ENCODE results near the gene CHSY3. TPM values are rescaled to one million over a fixed set of nuclear protein-coding genes. Genes with fewer than 3 reads are reported as not detected.

The CHSY3 gene
- total and polyA plus RNA-seq, 2 experiments from 2014 or later, result 1.8 to 6.7 TPM

GRCh38 chr5:130002183-130002582 is 97.9 kb downstream of the CHSY3 start:
- DNase-seq (ENCODE audit: low read depth in 1 of 2, low spot score in 1 of 2), result no peak
- H3K27me3 ChIP-seq, result no peaks in the 10 kb centered on the region
- TF ChIP-seq CTCF (IDR thresholded peaks at IDR 0.05; ENCODE audit: low read depth, low read length), result no peak
- H3K4me3 ChIP-seq, result no peak overlapping the region
- no peaks in the 10 kb centered on the region for H3K4me1 ChIP-seq (ENCODE audit: low read depth)
- no peak overlapping the region for H3K27ac ChIP-seq
- H3K36me3 ChIP-seq, result no peaks in the 10 kb centered on the region
- H3K9me3 ChIP-seq (ENCODE audit: low read depth), result no peaks in the 10 kb centered on the region

- TF ChIP-seq CTCF (IDR thresholded peaks at IDR 0.05; ENCODE audit: low read depth, low read length), result no peak
- no peaks in the 10 kb centered on the region for H3K36me3 ChIP-seq
- H3K4me1 ChIP-seq (ENCODE audit: low read depth), result no peaks in the 10 kb centered on the region
- DNase-seq (ENCODE audit: low read depth in 1 of 2, low spot score in 1 of 2), result no peak
- H3K9me3 ChIP-seq (ENCODE audit: low read depth), result no peaks in the 10 kb centered on the region
- no peaks in the 10 kb centered on the region for H3K27me3 ChIP-seq
- no peak overlapping the region for H3K4me3 ChIP-seq
- H3K27ac ChIP-seq, result no peak overlapping the region
Observed at GRCh38 chr5:130002876-130003275, 98.6 kb downstream of the CHSY3 start.

GRCh38 chr5:130011986-130012385 is 107.7 kb downstream of the CHSY3 start:
- TF ChIP-seq CTCF (IDR thresholded peaks at IDR 0.05; ENCODE audit: low read depth, low read length), result no peak
- Histone ChIP-seq H3K27me3 (no peaks in the 10 kb centered on the region), H3K4me1 (ENCODE audit: low read depth) (no peaks in the 10 kb centered on the region), H3K36me3 (no peaks in the 10 kb centered on the region), H3K9me3 (ENCODE audit: low read depth) (no peaks in the 10 kb centered on the region), H3K4me3 (no peak overlapping the region), H3K27ac (no peak overlapping the region)
- no peak for DNase-seq (ENCODE audit: low read depth in 1 of 2, low spot score in 1 of 2)

- Histone ChIP-seq H3K27me3 (no peaks in the 10 kb centered on the region), H3K4me1 (ENCODE audit: low read depth) (no peaks in the 10 kb centered on the region), H3K4me3 (no peak overlapping the region), H3K36me3 (no peaks in the 10 kb centered on the region), H3K27ac (no peak overlapping the region), H3K9me3 (ENCODE audit: low read depth) (no peaks in the 10 kb centered on the region)
- no peak for DNase-seq (ENCODE audit: low read depth in 1 of 2, low spot score in 1 of 2)
- no peak for TF ChIP-seq CTCF (IDR thresholded peaks at IDR 0.05; ENCODE audit: low read depth, low read length)
Observed at GRCh38 chr5:130017173-130017572, 112.9 kb downstream of the CHSY3 start.

- Histone ChIP-seq H3K27ac (no peak overlapping the region), H3K4me3 (no peak overlapping the region), H3K27me3 (no peaks in the 10 kb centered on the region), H3K9me3 (ENCODE audit: low read depth) (no peaks in the 10 kb centered on the region), H3K4me1 (ENCODE audit: low read depth) (no peaks in the 10 kb centered on the region), H3K36me3 (no peaks in the 10 kb centered on the region)
- no peak for DNase-seq (ENCODE audit: low read depth in 1 of 2, low spot score in 1 of 2)
- TF ChIP-seq CTCF (IDR thresholded peaks at IDR 0.05; ENCODE audit: low read depth, low read length), result no peak
Observed at GRCh38 chr5:130018641-130019040, 114.4 kb downstream of the CHSY3 start.

GRCh38 chr5:130021000-130021399 is 116.7 kb downstream of the CHSY3 start:
- DNase-seq (ENCODE audit: low read depth in 1 of 2, low spot score in 1 of 2), result no peak
- no peak for TF ChIP-seq CTCF (IDR thresholded peaks at IDR 0.05; ENCODE audit: low read depth, low read length)
- no peak overlapping the region for H3K27ac ChIP-seq
- no peaks in the 10 kb centered on the region for H3K36me3 ChIP-seq
- H3K4me3 ChIP-seq, result no peak overlapping the region
- H3K27me3 ChIP-seq, result no peaks in the 10 kb centered on the region
- H3K9me3 ChIP-seq (ENCODE audit: low read depth), result no peaks in the 10 kb centered on the region
- H3K4me1 ChIP-seq (ENCODE audit: low read depth), result no peaks in the 10 kb centered on the region
